ENCODE results near the gene BICC1. TPM values are rescaled to one million over a fixed set of nuclear protein-coding genes. Genes with fewer than 3 reads are reported as not detected.
A peak's percentile ranks its signal among the peaks of the same experiment; 100 is the strongest.

BICC1 gene
- total and polyA plus RNA-seq, 2 of the 13 experiments (the other 11 are each of a cell fraction or from before 2014, with no cell fraction given) = 0.18 to 1.5 TPM

GRCh38 chr10:58797356-58797755 is 284.7 kb downstream of the BICC1 start:
- no TSS peak for BruUV-seq (replicated peaks)
- no peak overlapping the region for H3K9ac ChIP-seq (ENCODE audit: insufficient read depth, low read depth, low read length)

GRCh38 chr10:58802047-58802446 is 289.4 kb downstream of the BICC1 start:
- FAIRE-seq = no peak
- no TSS peak for BruUV-seq (replicated peaks)
- TF ChIP-seq SP1 (IDR thresholded peaks at IDR 0.05) (no peak), SP1 (CRISPR knock-in tag; IDR thresholded peaks at IDR 0.05) (no peak), RBM22 (optimal IDR thresholded peaks at IDR 0.05; ENCODE audit: low read length) (no peak), ZMYM4 (CRISPR knock-in tag; IDR thresholded peaks at IDR 0.05) (no peak), ZNF318 (CRISPR knock-in tag; IDR thresholded peaks at IDR 0.05) (no peak), SRSF9 (IDR thresholded peaks at IDR 0.05; ENCODE audit: borderline replicate concordance, insufficient read depth, low read depth, low read length, poor library complexity, severe bottlenecking) (no peak), ZNF326 (CRISPR knock-in tag; IDR thresholded peaks at IDR 0.05; ENCODE audit: borderline replicate concordance) (no peak), NR3C1 (CRISPR knock-in tag; IDR thresholded peaks at IDR 0.05) (no peak), HNRNPL (IDR thresholded peaks at IDR 0.05; ENCODE audit: low read depth, low read length) (no peak), ZNF891 (CRISPR knock-in tag; IDR thresholded peaks at IDR 0.05) (no peak), ZNF543 (CRISPR knock-in tag; IDR thresholded peaks at IDR 0.05) (no peak)

More at GRCh38 chr10:58797356-58797755, 284.7 kb downstream of the BICC1 start:
- in situ Hi-C loops (cut with HindIII; ENCODE audit: extremely low pct_ligation_motif_present, low pct_unique_long_range_greater_than_20kb) (loop anchor here (25.0 kb wide), 2 partner anchors 1015 to 1240 kb away; no protein-coding TSS in a partner anchor), intact Hi-C loops (cut with micrococcal nuclease; ENCODE audit: unreplicated experiment) (no loop called here)
- ATAC-seq (no peak), DNase-seq (ENCODE audit: low spot score) (no peak), FAIRE-seq (no peak)
- CTCF ChIA-PET (ENCODE audit: low intra/inter-chr PET ratio, low total read pairs) = no interaction called here
- POLR2A ChIA-PET = no interaction called here
- no peak overlapping the region for H3K4me3 ChIP-seq (replicated peaks in 1 of 3; ENCODE audit: insufficient read depth in 1 of 3, low read depth in 2 of 3, low read length in 3 of 3)
- H3K36me3 ChIP-seq (replicated peaks in 1 of 2; ENCODE audit: control insufficient read depth in 1 of 2, insufficient read depth in 2 of 2, low read length in 2 of 2) = no peaks in the 10 kb centered on the region; a peak in 1 of 5 replicates
- H4K20me1 ChIP-seq (ENCODE audit: insufficient read depth, low read length) = no peaks in the 10 kb centered on the region
- TF ChIP-seq ZC3H13 (CRISPR knock-in tag; IDR thresholded peaks at IDR 0.05) (no peak), SNRNP70 (IDR thresholded peaks at IDR 0.05; ENCODE audit: low read depth, low read length) (no peak), ZSCAN9 (CRISPR knock-in tag; IDR thresholded peaks at IDR 0.05; ENCODE audit: borderline replicate concordance) (no peak), FOXP1 (IDR thresholded peaks at IDR 0.05) (no peak), FOXP1 (CRISPR knock-in tag; IDR thresholded peaks at IDR 0.05) (no peak), ZNF44 (CRISPR knock-in tag; IDR thresholded peaks at IDR 0.05) (no peak)
- H3K4me2 ChIP-seq (ENCODE audit: low read depth, low read length) = no peak overlapping the region
- H3K9me3 ChIP-seq (ENCODE audit: low read length) = no peaks in the 10 kb centered on the region
- H3K27ac ChIP-seq (ENCODE audit: extremely low read length, insufficient read depth, low read length) = no peak overlapping the region
- no peak overlapping the region for H2AFZ ChIP-seq (ENCODE audit: low read length)
- H3K4me1 ChIP-seq (ENCODE audit: insufficient read depth, low read length) = peaks cover 7% of the 10 kb centered on the region; the same call in 1 of the 2 replicates
- H3K27me3 ChIP-seq (ENCODE audit: control insufficient read depth in 1 of 2, insufficient read depth in 2 of 2, low read length in 2 of 2) = no peaks in the 10 kb centered on the region
- H3K79me2 ChIP-seq (ENCODE audit: insufficient read depth, low read length) = no peaks in the 10 kb centered on the region

More at GRCh38 chr10:58802047-58802446, 289.4 kb downstream of the BICC1 start:
- 91% methylated on average over 1 of the region's 1 CpG for WGBS (ENCODE audit: low lambda C conversion rate)
- Histone ChIP-seq H3K4me1 (ENCODE audit: insufficient read depth, low read length) (peaks cover 11% of the 10 kb centered on the region), H3K4me2 (ENCODE audit: low read depth, low read length) (no peak overlapping the region), H4K20me1 (ENCODE audit: insufficient read depth, low read length) (no peaks in the 10 kb centered on the region), H3K27me3 (ENCODE audit: control insufficient read depth in 1 of 2, insufficient read depth in 2 of 2, low read length in 2 of 2) (no peaks in the 10 kb centered on the region), H3K36me3 (replicated peaks in 1 of 2; ENCODE audit: control insufficient read depth in 1 of 2, insufficient read depth in 2 of 2, low read length in 2 of 2) (peaks cover 0 to 3% of the 10 kb centered on the region in 2 experiments; a peak in 1 of 5 replicates), H2AFZ (ENCODE audit: low read length) (no peak overlapping the region), H3K4me3 (replicated peaks in 1 of 3; ENCODE audit: insufficient read depth in 1 of 3, low read depth in 2 of 3, low read length in 3 of 3) (no peak overlapping the region), H3K9ac (ENCODE audit: insufficient read depth, low read depth, low read length) (no peak overlapping the region), H3K79me2 (ENCODE audit: insufficient read depth, low read length) (no peaks in the 10 kb centered on the region), H3K9me3 (ENCODE audit: low read length) (no peaks in the 10 kb centered on the region), H3K27ac (ENCODE audit: extremely low read length, insufficient read depth, low read length) (no peak overlapping the region)
- DNase-seq (ENCODE audit: low spot score) = peak; percentile 7
- CTCF ChIA-PET (ENCODE audit: low intra/inter-chr PET ratio, low total read pairs) = no interaction called here
- no peak for ATAC-seq
- intact Hi-C loops (cut with micrococcal nuclease; ENCODE audit: unreplicated experiment) (no loop called here), in situ Hi-C loops (cut with HindIII; ENCODE audit: extremely low pct_ligation_motif_present, low pct_unique_long_range_greater_than_20kb) (no loop called here)
- POLR2A ChIA-PET = no interaction called here
